ENCODE data around the gene EFNB2. TPM values are rescaled to one million over a fixed set of nuclear protein-coding genes. Genes with fewer than 3 reads are reported as not detected.

EFNB2 gene, protein sequence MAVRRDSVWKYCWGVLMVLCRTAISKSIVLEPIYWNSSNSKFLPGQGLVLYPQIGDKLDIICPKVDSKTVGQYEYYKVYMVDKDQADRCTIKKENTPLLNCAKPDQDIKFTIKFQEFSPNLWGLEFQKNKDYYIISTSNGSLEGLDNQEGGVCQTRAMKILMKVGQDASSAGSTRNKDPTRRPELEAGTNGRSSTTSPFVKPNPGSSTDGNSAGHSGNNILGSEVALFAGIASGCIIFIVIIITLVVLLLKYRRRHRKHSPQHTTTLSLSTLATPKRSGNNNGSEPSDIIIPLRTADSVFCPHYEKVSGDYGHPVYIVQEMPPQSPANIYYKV
- total RNA-seq = 25.6 and 56.9 TPM in 2 replicates

DNA sequence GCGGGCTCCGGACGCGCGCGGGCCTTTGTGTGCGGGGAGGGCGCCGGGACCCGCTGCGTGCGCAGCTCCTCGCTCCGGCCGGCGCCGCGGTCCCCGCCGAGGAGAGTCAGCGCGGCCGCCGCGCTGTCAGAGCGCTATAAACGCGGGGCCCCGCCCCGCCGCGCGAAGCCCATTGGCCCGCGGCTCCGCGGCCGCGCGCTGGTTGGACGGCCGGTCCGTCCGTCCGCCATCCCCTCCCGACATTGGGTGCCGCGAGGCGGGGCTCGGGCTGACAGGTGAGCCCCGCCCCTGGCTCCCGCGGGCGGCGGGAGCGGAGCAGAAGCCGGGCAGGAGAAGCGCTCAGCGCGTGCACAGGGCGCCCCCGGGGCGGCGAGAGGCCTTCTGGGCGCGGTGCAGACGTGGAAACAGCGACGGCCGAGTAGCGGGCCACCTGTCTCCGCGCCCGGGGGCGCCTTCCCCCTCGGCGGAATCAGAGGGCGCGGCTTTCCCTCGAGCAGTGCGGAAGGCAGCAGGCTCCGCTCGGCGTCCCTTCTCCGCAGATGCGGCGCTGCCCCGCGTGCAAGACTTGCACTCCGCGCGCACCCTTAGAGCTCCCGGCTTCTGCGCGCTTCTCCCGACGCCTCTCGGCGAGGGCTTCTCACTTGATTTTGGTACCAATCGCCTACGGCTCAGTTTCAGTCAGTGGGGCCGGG is at the start of gene EFNB2:
Gene EFNB2, minus strand, starts transcription at position 111 of the 692 bp plus-strand sequence. CDS start 698 bp downstream, outside the sequence.
- no peak for DNase-seq (ENCODE audit: low read depth)
- peak within 1 kb of the TSS; percentile 78 for H3K4me3 ChIP-seq (ENCODE audit: low read depth, low read length)
- TF ChIP-seq, protein P1, sequence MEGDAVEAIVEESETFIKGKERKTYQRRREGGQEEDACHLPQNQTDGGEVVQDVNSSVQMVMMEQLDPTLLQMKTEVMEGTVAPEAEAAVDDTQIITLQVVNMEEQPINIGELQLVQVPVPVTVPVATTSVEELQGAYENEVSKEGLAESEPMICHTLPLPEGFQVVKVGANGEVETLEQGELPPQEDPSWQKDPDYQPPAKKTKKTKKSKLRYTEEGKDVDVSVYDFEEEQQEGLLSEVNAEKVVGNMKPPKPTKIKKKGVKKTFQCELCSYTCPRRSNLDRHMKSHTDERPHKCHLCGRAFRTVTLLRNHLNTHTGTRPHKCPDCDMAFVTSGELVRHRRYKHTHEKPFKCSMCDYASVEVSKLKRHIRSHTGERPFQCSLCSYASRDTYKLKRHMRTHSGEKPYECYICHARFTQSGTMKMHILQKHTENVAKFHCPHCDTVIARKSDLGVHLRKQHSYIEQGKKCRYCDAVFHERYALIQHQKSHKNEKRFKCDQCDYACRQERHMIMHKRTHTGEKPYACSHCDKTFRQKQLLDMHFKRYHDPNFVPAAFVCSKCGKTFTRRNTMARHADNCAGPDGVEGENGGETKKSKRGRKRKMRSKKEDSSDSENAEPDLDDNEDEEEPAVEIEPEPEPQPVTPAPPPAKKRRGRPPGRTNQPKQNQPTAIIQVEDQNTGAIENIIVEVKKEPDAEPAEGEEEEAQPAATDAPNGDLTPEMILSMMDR (conservative IDR thresholded peaks at IDR 0.05; ENCODE audit: low read depth, low read length) = no peak

DNA sequence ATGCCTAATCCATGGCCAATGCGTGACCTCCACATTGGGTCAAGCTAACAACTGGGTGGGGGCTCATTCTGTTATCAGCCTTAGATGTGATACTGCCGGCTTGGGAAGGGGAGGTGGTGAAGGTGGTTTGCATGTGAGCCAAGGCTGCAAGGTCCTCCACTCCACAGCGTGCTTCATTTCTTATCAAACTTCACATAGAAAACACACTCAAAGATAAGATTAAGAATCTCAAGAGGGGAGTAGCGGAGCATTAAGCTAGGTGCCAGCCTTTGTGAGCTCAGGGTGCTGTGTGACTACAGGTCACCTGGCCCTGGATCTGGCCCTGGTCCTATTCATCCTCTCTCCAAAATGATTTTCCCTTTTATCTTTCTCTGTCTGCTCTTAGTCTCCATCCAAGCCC is 45.8 kb upstream of the EFNB2 start:
- H3K4me3 ChIP-seq (ENCODE audit: low read depth, low read length) = no peak overlapping the region
- DNase-seq (ENCODE audit: low read depth) = no peak
- TF ChIP-seq, protein P1 (conservative IDR thresholded peaks at IDR 0.05; ENCODE audit: low read depth, low read length) = no peak

DNA sequence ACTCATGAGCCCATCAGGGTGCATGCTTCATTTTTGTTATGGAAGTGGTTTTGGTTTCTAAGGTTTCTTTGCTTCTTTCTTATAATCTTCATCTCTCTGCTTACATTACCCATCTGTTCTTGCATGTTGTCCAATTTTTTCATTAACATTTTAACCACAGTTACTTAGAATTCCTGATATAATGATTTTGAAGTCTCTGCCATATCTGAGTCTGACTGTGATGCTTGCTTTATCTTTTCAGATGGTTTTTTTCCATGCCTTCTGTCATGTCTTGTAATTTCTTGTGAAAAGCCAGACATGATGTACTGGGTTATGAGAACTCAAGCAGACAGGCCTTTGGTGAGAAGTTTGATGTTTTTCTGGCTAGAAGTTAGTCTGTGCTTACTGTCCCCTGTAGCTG is 40.4 kb upstream of the EFNB2 start:
- DNase-seq (ENCODE audit: low read depth) = no peak
- no peak overlapping the region for H3K4me3 ChIP-seq (ENCODE audit: low read depth, low read length)
- TF ChIP-seq, protein P1 (conservative IDR thresholded peaks at IDR 0.05; ENCODE audit: low read depth, low read length) = no peak

DNA sequence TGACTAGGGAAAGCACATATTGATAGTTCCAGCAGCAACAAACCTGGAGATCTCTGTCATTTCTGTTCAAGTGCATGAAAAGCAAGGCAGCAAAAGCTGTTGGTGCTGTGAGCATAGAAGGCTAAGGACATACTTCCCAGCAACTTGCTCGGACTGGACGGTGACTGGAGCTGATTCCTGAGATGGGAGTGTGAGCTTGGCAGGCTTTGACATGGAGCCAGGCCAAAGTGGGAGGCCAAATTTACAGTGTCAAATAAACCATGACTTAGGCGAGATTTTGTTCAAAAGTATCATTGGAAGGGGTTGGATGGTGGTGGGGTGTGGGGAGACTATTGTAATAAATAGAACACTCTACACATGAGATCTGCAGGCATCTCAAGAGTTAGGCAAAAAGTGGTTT is 38.4 kb upstream of the EFNB2 start:
- TF ChIP-seq, protein P1 (conservative IDR thresholded peaks at IDR 0.05; ENCODE audit: low read depth, low read length) = no peak
- H3K4me3 ChIP-seq (ENCODE audit: low read depth, low read length) = no peak overlapping the region
- DNase-seq (ENCODE audit: low read depth) = no peak

DNA sequence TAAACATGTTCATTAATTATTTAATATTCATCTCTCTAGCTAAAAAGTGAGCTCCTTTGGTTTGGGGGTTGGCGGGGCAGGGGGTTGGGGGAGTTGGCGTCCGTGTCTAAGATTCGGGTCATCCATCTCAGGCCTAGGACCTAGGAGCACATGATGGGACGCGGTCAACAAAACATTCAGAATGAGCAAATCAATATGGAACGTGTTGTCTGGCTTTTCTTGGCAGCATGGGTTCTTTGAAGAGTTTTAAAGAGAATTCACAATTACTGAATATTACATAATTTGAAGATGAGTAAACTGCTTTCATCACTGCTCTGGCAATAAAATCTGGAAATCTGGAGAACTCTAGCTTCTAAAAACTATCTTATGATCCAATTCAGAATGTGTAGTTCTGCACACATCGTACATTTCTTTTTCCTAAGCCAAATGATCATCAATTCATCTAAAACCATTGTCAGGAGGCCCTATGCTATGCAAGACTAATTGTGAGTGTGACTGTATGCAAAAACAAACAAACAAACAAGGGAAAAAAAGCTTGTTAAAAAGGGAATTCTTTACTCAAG is 37.9 kb upstream of the EFNB2 start:
- H3K4me3 ChIP-seq (ENCODE audit: low read depth, low read length) = no peak overlapping the region
- TF ChIP-seq, protein P1 (conservative IDR thresholded peaks at IDR 0.05; ENCODE audit: low read depth, low read length) = no peak
- no peak for DNase-seq (ENCODE audit: low read depth)

DNA sequence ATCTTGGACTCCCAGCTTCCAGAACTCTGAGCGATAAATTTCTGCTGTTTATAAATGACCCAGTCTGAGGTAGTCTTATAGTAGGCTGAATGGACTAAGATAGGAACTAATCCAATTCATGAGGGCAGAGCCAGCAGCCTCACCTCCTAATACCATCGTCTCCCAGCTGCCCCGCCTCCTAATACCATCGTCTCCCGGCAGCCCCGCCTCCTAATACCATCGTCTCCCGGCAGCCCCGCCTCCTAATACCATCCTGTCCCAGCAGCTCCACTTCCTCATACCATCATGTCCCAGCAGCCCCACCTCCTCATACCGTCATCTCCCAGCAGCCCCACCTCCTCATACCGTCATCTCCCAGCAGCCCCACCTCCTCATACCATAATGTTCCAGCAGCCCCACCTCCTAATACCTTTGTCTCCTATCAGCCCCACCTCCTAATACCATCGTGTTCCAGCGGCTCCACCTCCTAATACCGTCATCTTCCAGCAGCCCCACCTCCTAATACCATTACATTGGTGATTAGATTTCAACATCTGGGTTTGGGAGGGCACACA is 34.9 kb upstream of the EFNB2 start:
- TF ChIP-seq, protein P1 (conservative IDR thresholded peaks at IDR 0.05; ENCODE audit: low read depth, low read length) = no peak
- no peak overlapping the region for H3K4me3 ChIP-seq (ENCODE audit: low read depth, low read length)
- no peak for DNase-seq (ENCODE audit: low read depth)
